SK-N-MC (cell line): Measurements from ENCODE around the gene TMEM120B.
"Not testable (repeated sequence)": the region's sequence is repeated elsewhere in the genome, so short reads cannot be mapped to it uniquely, and the experiment has no call there.

Experiments
- EZH2 ChIP-seq: fragments of 200-600 bp; sonication (generic); IDR thresholded peaks from one replicate; pipeline ENCODE4 v1.6.1; 2017; ENCODE audit warnings: antibody characterized with exemption
- POLR2AphosphoS5 ChIP-seq: IDR thresholded peaks from 2 replicates; pipeline ENCODE4 v1.6.1; 2012; ENCODE audit warnings: mild to moderate bottlenecking, low read depth, low read length, borderline replicate concordance

- TF ChIP-seq EZH2, POLR2AphosphoS5: not testable (repeated sequence)
These were observed 19.8 kb upstream of the TMEM120B start for GRCh38 chr12:121692744-121693143.
